Endothelial cell of umbilical vein (primary cell): ENCODE data around the gene SLC45A1.

Experiments
- EZH2 ChIP-seq: IDR thresholded peaks from 2 replicates; pipeline ENCODE4 v1.6.1; 2012; ENCODE audit warnings: borderline replicate concordance, low read depth, mild to moderate bottlenecking, moderate library complexity, low read length, inconsistent platforms; ENCODE audit not compliant: severe bottlenecking
- GATA2 ChIP-seq: IDR thresholded peaks from 2 replicates; pipeline ENCODE4 v1.7.0; 2011; ENCODE audit warnings: low read depth, mild to moderate bottlenecking, moderate library complexity, mixed read lengths, low read length; ENCODE audit not compliant: insufficient read length, insufficient read depth
- JUN ChIP-seq: IDR thresholded peaks from 2 replicates; pipeline ENCODE4 v1.6.1; 2011; ENCODE audit warnings: borderline replicate concordance, low read depth; ENCODE audit not compliant: insufficient read length, insufficient read depth
- POLR2A ChIP-seq: IDR thresholded peaks from 2 replicates; pipeline ENCODE4 v1.6.1; 2012; ENCODE audit warnings: low read depth, mild to moderate bottlenecking, control low read depth, low read length
- POLR2AphosphoS5 ChIP-seq: IDR thresholded peaks from 2 replicates; pipeline ENCODE4 v1.6.1; 2012; ENCODE audit warnings: low read depth, mild to moderate bottlenecking, control low read depth, low read length, moderate library complexity; ENCODE audit not compliant: insufficient read depth
- TF ChIP-seq, protein P1 (sequence below), 2 donors: IDR thresholded peaks; 1 replicate in 1 of 2; 2 replicates in 1 of 2; pipeline ENCODE4 v1.5.1; 2011; ENCODE audit warnings: low read length in 2 of 2, mild to moderate bottlenecking in 2 of 2, moderate library complexity in 2 of 2, control low read depth in 1 of 2, inconsistent platforms in 1 of 2, low read depth in 1 of 2; ENCODE audit not compliant: insufficient read depth in 1 of 2; ENCODE audit errors: extremely low read depth in 1 of 2

DNA sequence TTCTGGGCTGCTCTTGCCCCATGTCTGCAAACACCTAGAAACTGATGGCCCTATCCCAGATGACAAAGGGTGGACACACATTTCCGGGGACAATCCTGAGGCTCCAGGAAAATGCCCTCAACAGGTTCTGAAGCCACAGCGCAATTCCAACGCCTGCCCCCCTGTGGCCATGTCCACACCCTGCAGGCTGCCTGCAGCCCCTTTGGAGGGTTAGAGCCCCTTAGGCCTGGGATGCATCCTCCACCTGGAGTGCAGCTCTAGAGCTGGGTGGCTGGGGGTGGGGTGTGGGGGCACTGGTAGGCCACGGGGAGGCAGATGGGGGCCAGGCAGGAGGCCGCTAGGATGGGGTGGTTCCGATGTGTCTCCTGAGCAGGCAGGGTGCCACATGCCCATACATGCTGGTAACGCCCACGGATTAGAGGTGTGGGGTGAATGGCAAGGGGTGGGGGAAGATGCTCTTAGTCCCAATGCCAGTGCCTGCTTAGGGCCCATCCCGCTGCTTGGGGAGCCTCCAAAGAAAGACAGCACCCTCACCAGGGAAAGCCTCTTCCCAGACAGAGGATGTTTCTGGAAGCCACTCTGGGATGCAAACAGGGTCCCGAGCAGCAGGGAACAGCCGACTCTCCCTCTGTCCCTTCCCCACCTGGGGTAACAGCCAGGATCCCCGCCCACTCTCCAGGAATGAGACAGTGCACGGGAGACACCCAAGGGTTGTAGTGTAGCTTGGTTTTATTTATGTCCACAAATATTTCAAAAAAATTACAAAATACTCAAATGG is 34.0 kb downstream of the SLC45A1 start:
- no peak for TF ChIP-seq EZH2
- TF ChIP-seq, protein P1, sequence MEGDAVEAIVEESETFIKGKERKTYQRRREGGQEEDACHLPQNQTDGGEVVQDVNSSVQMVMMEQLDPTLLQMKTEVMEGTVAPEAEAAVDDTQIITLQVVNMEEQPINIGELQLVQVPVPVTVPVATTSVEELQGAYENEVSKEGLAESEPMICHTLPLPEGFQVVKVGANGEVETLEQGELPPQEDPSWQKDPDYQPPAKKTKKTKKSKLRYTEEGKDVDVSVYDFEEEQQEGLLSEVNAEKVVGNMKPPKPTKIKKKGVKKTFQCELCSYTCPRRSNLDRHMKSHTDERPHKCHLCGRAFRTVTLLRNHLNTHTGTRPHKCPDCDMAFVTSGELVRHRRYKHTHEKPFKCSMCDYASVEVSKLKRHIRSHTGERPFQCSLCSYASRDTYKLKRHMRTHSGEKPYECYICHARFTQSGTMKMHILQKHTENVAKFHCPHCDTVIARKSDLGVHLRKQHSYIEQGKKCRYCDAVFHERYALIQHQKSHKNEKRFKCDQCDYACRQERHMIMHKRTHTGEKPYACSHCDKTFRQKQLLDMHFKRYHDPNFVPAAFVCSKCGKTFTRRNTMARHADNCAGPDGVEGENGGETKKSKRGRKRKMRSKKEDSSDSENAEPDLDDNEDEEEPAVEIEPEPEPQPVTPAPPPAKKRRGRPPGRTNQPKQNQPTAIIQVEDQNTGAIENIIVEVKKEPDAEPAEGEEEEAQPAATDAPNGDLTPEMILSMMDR (IDR thresholded peaks at IDR 0.05; ENCODE audit: extremely low read depth in 1 of 2, insufficient read depth in 1 of 2, low read depth in 1 of 2, low read length in 2 of 2): peak; percentile 58 to 79
- TF ChIP-seq POLR2AphosphoS5: no peak
- no peak for TF ChIP-seq POLR2A
- no peak for TF ChIP-seq JUN
- TF ChIP-seq GATA2: no peak
